ENCODE data around the gene FMN1.

FMN1 gene

DNA sequence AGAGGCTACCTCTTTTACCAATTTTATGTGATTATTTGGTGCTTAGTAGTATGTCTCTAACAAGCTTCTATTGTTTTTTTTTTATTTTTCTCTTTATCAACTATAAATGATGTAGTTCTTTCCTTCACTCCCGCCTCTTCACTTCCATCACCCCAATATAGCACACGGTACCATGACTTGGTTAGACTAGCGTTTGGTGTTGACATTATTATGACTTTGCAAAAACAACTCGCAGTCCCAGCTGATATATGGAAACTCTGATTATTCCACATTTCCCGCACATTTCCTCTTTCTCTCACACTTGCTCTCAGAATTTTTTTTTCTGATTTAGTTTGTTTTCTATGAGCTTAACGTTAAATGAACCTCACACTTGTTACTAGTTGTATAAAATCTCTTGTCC lies 314.5 kb downstream of the FMN1 start:
- no peak for DNase-seq (ENCODE audit: low spot score)

- no peak for DNase-seq (ENCODE audit: low spot score)
Observed at GRCh38 chr15:32878869-32879805, 315.4 kb downstream of the FMN1 start.

- DNase-seq (ENCODE audit: low spot score): no peak
Observed at GRCh38 chr15:32878342-32878741, 316.2 kb downstream of the FMN1 start.

DNA sequence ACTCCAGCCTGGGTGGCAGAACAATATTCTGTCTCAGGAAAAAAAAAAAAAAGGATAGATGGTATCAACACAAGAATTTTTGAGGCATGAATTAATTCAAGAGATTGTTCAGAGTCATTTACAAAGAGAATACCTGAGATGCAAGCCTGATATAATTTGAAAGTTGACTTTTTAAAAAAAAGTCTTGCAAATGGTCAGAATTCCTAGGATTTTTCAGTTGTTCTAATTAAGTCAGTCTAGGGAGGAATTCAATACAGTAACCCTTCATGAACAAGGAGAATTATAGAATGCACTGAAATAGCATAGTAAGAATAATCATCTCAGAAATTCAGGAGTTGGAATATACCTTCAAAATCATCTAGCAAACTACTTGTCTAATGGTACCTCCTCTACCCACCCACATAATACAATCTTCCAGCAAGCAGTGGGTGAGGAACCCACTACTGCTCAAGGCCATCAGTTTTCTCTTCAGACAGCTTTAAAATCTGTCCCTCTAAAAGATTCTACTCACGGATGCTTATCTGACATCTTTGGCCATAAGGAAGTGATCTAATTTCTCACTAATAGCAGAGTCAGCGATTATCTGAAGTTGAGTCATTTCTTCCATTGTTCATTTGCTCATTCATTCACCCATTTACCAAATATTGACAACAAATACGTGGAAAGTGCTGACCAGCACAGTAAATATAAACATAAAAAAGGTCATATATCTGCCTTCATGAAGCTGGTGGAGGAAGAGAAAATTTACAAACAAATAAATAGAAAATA lies 317.1 kb downstream of the FMN1 start:
- no peak for DNase-seq (ENCODE audit: low spot score)

DNA sequence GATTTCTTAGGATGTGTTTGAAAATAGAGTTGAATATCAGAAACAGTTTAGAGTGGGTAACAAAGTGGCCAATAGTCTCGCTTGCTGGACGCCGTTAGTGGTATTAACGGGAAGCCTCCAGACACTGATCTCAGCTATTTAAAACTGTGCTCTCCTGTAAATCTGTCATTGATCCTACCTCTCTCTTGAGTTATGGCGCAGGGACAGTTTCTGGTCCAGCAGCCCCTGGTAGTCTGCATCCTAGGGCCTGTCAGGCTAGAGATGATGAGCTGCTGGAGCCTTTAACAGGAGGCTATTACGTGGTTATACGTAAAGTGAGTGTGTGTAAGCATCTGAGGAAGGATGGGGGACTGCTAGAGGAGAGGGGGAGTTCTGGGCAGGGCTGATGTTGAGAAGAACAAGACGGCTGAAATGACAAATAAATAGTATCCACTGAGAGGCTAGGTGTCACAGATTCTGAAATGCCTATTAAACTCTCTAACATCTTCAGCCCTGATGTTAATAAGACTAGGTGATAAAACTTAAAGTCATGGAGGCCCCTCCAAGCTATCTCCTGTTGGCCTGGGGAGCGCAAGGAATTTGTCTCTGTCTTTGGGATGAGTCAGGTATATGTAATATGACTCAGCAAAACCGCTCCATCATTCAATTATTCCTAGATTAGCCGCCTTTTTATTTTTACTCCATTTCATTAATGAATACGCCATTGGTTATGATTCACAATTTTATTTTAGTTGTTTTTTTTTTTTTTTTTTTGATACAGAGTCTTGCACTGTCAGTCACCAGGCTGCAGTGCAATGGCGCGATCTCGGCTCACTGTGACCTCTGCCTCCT lies 321.0 kb downstream of the FMN1 start:
- DNase-seq (ENCODE audit: low spot score): no peak

DNA sequence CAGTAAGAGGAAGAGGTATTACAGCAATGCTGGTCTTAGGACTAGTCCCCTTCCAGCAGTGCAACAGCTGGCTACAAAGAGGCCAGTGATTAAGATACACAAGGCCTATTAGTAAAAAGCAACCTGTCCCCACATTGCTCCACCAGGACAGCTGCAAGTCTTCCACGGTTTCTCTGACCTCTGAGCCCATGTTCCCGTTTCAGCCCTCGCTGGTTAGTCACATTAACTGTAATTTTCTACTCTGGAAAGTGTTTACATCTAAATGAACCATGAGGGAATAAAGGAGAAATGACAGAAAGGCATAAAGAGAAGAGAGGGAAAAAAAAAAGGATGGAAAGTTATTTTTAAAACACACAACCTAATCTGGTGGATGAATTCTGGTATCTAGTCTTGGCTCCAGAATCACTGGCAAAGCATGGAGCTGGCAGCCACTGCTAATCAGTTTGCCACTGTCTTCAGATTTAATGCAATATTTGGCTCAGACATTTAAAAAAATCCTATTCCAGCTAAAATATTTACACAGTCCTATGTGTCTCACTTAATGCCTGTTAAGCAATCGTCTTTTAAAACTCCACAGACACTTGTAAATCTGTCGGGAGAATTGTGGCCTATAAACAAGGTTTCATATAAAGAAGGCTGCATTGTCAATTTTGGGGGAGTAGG lies 321.8 kb downstream of the FMN1 start:
- DNase-seq (ENCODE audit: low spot score): no peak

DNA sequence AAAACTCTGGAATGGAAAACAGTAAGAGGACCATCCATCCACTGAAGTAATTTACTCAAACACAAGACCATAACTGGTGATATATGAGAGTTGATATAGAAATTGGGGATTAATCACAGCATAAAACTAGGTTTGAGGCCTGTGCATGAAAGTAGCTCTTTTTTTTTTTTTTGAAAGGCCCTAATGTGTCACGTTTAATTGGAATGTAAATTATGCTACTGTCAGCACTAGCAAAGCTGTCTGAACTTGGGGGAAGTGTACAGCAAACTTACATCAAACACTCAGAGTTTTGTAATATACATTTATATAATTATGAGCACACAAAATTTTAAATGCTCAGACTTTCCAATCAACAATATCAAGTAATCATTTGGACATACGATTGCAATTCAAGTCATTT lies 322.6 kb downstream of the FMN1 start:
- DNase-seq (ENCODE audit: low spot score): no peak

DNA sequence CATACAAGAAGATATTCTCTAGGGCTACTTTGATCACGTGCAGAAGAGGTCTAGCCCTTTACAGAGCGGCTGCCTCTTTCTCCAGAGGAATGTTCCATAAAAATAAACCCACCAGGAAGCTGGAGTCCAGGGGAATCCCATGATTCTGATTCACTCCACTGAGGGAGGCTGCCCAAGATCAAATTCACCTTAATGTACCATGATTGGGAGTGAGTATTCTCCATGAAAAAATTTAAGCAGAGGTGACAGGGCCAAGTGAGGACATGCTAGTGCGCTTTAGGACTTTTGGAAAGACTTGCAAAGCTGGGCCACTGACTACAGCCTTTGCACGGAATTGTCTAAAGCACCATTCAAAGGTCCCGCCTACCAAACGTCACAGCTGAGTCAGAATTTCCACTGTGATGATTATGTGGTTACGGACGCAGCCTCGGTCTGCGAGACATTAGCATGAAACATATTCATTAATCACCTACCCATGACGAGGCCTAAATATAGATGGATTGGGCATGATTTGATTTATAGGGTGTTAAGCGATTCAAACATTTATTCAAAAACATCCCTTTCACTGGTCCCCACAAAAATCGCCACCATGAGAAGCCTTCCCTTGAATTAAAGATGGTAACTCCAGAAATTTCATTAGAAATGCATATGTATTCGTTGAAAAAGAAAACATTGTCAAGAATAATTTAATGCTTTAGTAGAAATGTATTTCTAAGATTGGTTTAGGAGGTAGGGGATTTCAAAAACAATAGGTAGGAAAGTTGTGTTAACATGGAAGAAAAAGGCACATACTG lies 324.1 kb downstream of the FMN1 start:
- no peak for DNase-seq (ENCODE audit: low spot score)

- DNase-seq (ENCODE audit: low spot score): no peak
Observed at GRCh38 chr15:32869776-32870175, 324.7 kb downstream of the FMN1 start.

GRCh38 chr15:32867313-32867626 lies 327.2 kb downstream of the FMN1 start:
- DNase-seq (ENCODE audit: low spot score): no peak

- DNase-seq (ENCODE audit: low spot score): no peak
Observed at GRCh38 chr15:32866454-32867312, 327.8 kb downstream of the FMN1 start.

DNA sequence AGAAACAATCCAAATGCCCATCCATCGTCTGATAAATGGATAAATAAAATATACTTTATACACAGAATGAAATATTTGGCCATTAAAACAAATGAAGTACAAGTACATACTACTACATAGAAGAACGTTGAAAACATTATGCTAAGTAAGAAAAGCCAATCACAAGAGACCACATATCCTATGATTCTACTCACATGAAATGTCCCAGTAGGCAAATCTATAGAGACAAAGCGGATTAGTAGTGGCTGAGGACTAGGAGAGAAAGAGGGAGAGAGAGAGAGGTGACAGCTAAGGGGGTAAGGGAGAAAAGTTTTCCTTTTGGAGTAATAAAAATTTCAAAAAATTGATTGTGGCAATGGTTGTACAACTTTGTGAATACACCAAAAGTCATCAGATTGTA lies 329.7 kb downstream of the FMN1 start:
- DNase-seq (ENCODE audit: low spot score): no peak

DNA sequence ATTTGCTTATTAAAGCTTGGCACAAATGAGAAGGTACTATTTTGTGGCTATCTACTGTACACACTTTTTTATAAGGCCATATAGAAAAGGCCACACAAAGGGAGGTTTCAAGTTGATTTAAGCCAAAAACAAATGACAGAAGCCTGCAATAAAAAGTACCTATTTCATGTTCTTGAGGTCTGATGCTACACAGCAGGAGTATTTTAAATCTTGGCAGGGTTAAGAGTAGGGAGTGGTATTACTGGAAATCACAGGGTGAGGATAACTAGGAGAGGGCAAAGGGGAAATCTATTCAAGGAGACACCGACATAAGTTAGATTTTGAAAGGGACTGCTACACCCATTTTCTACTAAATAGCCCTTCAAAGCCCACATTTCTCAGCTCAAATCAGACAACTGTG lies 330.5 kb downstream of the FMN1 start:
- no peak for DNase-seq (ENCODE audit: low spot score)

- no peak for DNase-seq (ENCODE audit: low spot score)
Observed at GRCh38 chr15:32861761-32862160, 332.8 kb downstream of the FMN1 start.

GRCh38 chr15:32861174-32861573 lies 333.3 kb downstream of the FMN1 start:
- no peak for DNase-seq (ENCODE audit: low spot score)

DNA sequence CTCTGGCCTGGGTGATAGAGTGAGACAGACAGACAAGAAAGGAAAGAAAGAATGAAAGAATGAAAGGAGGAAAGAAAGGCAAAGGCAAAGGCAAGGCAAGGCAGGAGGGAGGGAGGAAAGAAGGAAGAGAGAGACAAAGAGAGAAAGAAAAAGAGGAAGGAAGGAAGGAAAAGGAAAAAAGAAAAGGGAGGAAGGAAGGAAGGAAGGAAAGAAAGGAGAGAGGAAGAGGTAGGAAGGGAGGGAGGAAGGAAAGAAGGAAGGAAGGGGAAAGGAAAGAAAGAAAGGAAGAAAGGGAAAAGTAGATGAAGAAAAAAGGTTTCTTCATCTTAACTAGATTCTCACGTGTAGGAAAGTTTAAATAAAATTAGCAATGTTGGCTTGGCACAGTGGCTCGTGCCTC lies 334.5 kb downstream of the FMN1 start:
- no peak for DNase-seq (ENCODE audit: low spot score)

DNA sequence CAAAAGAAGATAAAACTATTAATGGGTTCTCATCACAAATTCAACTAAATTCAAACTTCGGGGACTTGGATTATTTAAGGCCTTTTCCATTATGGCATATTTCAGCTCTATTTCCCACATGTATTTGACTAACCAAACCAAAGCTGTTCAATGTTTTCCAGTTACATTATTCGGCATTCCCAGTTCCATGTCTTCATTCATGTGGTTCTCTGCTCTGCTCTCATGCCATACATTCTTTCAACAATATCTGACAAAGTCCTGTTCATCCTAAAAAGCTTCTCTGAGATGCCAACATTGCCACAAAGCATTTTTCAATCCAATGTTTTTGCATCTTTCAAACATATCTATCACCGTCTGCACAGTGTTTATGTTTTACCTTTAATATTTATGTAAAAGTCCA lies 335.3 kb downstream of the FMN1 start:
- no peak for DNase-seq (ENCODE audit: low spot score)

DNA sequence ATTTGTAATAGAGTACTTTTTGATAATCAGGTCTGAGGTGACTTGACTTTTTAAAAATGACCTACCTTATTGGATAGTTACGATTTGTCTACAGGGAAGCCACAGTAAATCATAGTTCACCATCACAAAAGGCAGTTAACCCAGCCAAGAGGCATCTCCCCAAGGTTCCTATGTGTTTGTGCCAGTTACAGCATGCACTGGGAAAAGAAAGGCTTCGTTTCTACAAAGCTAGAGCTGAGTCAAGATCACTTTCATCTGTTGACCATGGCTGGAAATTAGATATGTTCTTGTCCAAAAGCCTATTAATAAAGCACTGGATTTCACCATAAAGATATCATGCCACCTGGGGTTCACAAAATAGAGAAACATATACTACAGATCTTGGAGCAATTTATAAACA lies 336.8 kb downstream of the FMN1 start:
- no peak for DNase-seq (ENCODE audit: low spot score)

DNA sequence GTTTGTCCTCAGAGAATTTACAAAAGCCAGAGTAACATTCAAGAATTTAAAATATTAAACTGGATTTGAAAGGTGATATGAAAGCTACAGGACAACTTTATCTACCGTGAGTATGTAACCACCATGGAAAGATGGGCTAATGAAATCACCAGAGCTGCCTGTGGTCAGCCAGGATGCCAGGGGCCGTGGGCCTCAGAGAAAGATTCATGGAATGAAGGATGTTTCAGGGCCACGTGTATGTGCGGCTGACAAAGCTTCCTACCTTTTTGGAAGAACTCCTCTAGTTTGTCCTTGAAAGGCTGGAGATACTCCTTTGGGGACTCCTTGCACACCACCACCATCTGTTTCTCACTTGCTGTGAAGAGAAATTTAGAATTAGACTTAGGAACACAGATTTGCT lies 337.8 kb downstream of the FMN1 start:
- DNase-seq (ENCODE audit: low spot score): no peak

- peak; percentile 45 for DNase-seq (ENCODE audit: low spot score)
Observed at GRCh38 chr15:32855942-32856341, 338.6 kb downstream of the FMN1 start.
